NCI-H446 treated with DMSO at 0.1 percent for 48 hours (cell line): Measurements from ENCODE around the gene TOE1.
A peak's percentile ranks its signal among the peaks of the same experiment; 100 is the strongest.
"Not testable (repeated sequence)": the region's sequence is repeated elsewhere in the genome, so short reads cannot be mapped to it uniquely, and the experiment has no call there.

Experiments
- DNase-seq: peaks from one replicate; lab custom pipeline; 2025; lab: John Stamatoyannopoulos, UW

Gene TOE1

GRCh38 chr1:45339789-45340558, at the start of gene TOE1, which contains the start of gene MUTYH:
Gene TOE1 (plus strand): TSS chr1:45340170. CDS start chr1:45340253, 83 bp downstream.
Gene MUTYH (minus strand): TSS chr1:45340440. CDS start chr1:45334505, 5,935 bp downstream.
- DNase-seq, result peak; percentile 90

- DNase-seq, result not testable (repeated sequence)
These were observed 49.0 kb upstream of the TOE1 start for GRCh38 chr1:45291002-45291401.

GRCh38 chr1:45291716-45292115, 48.3 kb upstream of the TOE1 start:
- no peak for DNase-seq

- DNase-seq, result no peak
These were observed 42.2 kb upstream of the TOE1 start for GRCh38 chr1:45297666-45298356.

- DNase-seq, result no peak
These were observed 40.7 kb upstream of the TOE1 start for GRCh38 chr1:45299296-45299695.

- peak; percentile 43 for DNase-seq
These were observed 39.8 kb upstream of the TOE1 start for GRCh38 chr1:45299981-45300668.

GRCh38 chr1:45300669-45300997, 39.3 kb upstream of the TOE1 start:
- no peak for DNase-seq

GRCh38 chr1:45302505-45303150, 37.3 kb upstream of the TOE1 start:
- DNase-seq, result no peak

GRCh38 chr1:45303520-45304310, 36.3 kb upstream of the TOE1 start:
- peak; percentile 94 for DNase-seq

GRCh38 chr1:45304311-45305081, 35.5 kb upstream of the TOE1 start:
- DNase-seq, result no peak

- no peak for DNase-seq
These were observed 34.7 kb upstream of the TOE1 start for GRCh38 chr1:45305231-45305630.

GRCh38 chr1:45306319-45306718, 33.7 kb upstream of the TOE1 start:
- DNase-seq, result no peak

GRCh38 chr1:45306905-45307304, 33.1 kb upstream of the TOE1 start:
- DNase-seq, result no peak

- DNase-seq, result no peak
These were observed 25.7 kb upstream of the TOE1 start for GRCh38 chr1:45314266-45314665.

- DNase-seq, result no peak
These were observed 22.8 kb upstream of the TOE1 start for GRCh38 chr1:45317166-45317565.

GRCh38 chr1:45319761-45320160, 20.2 kb upstream of the TOE1 start:
- DNase-seq, result no peak

- DNase-seq, result no peak
These were observed 18.5 kb upstream of the TOE1 start for GRCh38 chr1:45321444-45321843.

- DNase-seq, result no peak
These were observed 17.4 kb upstream of the TOE1 start for GRCh38 chr1:45322486-45323040.

- no peak for DNase-seq
These were observed 14.0 kb upstream of the TOE1 start for GRCh38 chr1:45325851-45326506.
